PC-3 (cell line): ENCODE results near the gene RGS13. TPM values are rescaled to one million over a fixed set of nuclear protein-coding genes. Genes with fewer than 3 reads are reported as not detected.

ENCODE experiments used
- ATAC-seq: fragments of 200-7000 bp; cut with Tn5 transposase; 2 replicates; pipeline ENCODE4 v1.9.1; 2020; ENCODE audit warnings: mild to moderate bottlenecking, moderate library complexity
- BruUV-seq: library from RNA; stranded (reverse); fragments of 400-500 nt; replicated peaks from 2 replicates; lab custom pipeline; 2021; lab: Mats Ljungman, UMichigan
- CTCF ChIA-PET: fragments of 300-600 bp; sonication (Branson Sonifier 250); formaldehyde crosslinking; loops from one replicate; lab custom pipeline; 2022; ENCODE audit warnings: antibody characterized with exemption; lab: Charles Lee
- POLR2A ChIA-PET: fragments of 300-600 bp; sonication (Branson Sonifier 250); formaldehyde crosslinking; loops from one replicate; lab custom pipeline; 2022; ENCODE audit warnings: antibody characterized with exemption; ENCODE audit not compliant: unreplicated experiment; lab: Charles Lee
- DNase-seq: peaks from one replicate; pipeline ENCODE4 v3.0.0-alpha.2; 2015
- H2AFZ ChIP-seq: fragments of 300-600 bp; sonication (generic); 2 replicates; pipeline ENCODE4 v1.6.0; 2016; ENCODE audit warnings: antibody characterized with exemption, low read length
- H3F3A ChIP-seq: fragments of 300-600 bp; sonication (generic); one replicate; pipeline ENCODE4 v1.6.0; 2017; ENCODE audit warnings: antibody characterized with exemption, low read length, control low read depth, mild to moderate bottlenecking; ENCODE audit not compliant: unreplicated experiment
- H3K27ac ChIP-seq: fragments of 300-600 bp; sonication (generic); 2 replicates; pipeline ENCODE4 v1.5.1; 2016; ENCODE audit warnings: mild to moderate bottlenecking, low read length
- H3K27me3 ChIP-seq: fragments of 300-600 bp; sonication (generic); 2 replicates; pipeline ENCODE4 v1.6.1; 2016; ENCODE audit warnings: low read length, mixed read lengths
- H3K36me3 ChIP-seq: fragments of 300-600 bp; sonication (generic); 2 replicates; pipeline ENCODE4 v1.6.1; 2016; ENCODE audit warnings: low read depth, mixed run types, low read length, mixed read lengths
- H3K4me1 ChIP-seq: fragments of 300-600 bp; sonication (generic); 2 replicates; pipeline ENCODE4 v1.5.1; 2016; ENCODE audit warnings: low read length; ENCODE audit not compliant: insufficient read depth
- H3K4me2 ChIP-seq: fragments of 300-600 bp; sonication (generic); 2 replicates; pipeline ENCODE4 v1.6.0; 2016; ENCODE audit warnings: low read length
- H3K4me3 ChIP-seq: fragments of 300-600 bp; sonication (generic); 2 replicates; pipeline ENCODE4 v1.5.1; 2016; ENCODE audit warnings: mild to moderate bottlenecking, low read length, mixed read lengths
- H3K79me2 ChIP-seq: fragments of 300-600 bp; sonication (generic); 2 replicates; pipeline ENCODE4 v1.6.1; 2017; ENCODE audit warnings: low read length, mixed read lengths
- H3K9ac ChIP-seq: fragments of 300-600 bp; sonication (generic); 2 replicates; pipeline ENCODE4 v1.6.0; 2016; ENCODE audit warnings: mild to moderate bottlenecking, low read length
- H3K9me2 ChIP-seq: fragments of 300-600 bp; sonication (generic); replicated peaks from 2 replicates; pipeline ENCODE4 v1.6.1; 2016; ENCODE audit warnings: mixed run types, low read length, mixed read lengths
- H3K9me3 ChIP-seq: fragments of 300-600 bp; sonication (generic); 2 replicates; pipeline ENCODE4 v1.6.1; 2016; ENCODE audit warnings: low read length, mixed read lengths
- H4K20me1 ChIP-seq: fragments of 300-600 bp; sonication (generic); 2 replicates; pipeline ENCODE4 v1.6.1; 2016; ENCODE audit warnings: low read length, mixed read lengths
- EZH2 ChIP-seq: fragments of 300-600 bp; sonication (generic); IDR thresholded peaks from one replicate; pipeline ENCODE4 v1.6.1; 2017; ENCODE audit warnings: antibody characterized with exemption, mild to moderate bottlenecking, low read length; ENCODE audit not compliant: unreplicated experiment
- EZH2phosphoT487 ChIP-seq: fragments of 300-600 bp; sonication (generic); IDR thresholded peaks from 2 replicates; pipeline ENCODE4 v1.6.1; 2018; ENCODE audit warnings: mild to moderate bottlenecking, antibody characterized with exemption, low read length, borderline replicate concordance
- intact Hi-C: fragments of 100-400 bp; cut with micrococcal nuclease; formaldehyde crosslinking; loops from 2 replicates; pipeline ENCODE4 v1.9.0; 2023
- total RNA-seq: library from RNA; depleted of rRNA; stranded (reverse); fragments of >200 nt; gene quantifications from 2 replicates; pipeline ENCODE4 v1.2.3, GENCODE V29; 2014
- TF ChIP-seq, protein P1 (sequence below): fragments of 300-600 bp; sonication (generic); conservative IDR thresholded peaks from 2 replicates; pipeline ENCODE4 v1.5.1; 2017; ENCODE audit warnings: antibody characterized with exemption, low read depth, mild to moderate bottlenecking, low read length

Gene RGS13
- total RNA-seq, 1 experiment from 2014 or later = 0.22 TPM

DNA sequence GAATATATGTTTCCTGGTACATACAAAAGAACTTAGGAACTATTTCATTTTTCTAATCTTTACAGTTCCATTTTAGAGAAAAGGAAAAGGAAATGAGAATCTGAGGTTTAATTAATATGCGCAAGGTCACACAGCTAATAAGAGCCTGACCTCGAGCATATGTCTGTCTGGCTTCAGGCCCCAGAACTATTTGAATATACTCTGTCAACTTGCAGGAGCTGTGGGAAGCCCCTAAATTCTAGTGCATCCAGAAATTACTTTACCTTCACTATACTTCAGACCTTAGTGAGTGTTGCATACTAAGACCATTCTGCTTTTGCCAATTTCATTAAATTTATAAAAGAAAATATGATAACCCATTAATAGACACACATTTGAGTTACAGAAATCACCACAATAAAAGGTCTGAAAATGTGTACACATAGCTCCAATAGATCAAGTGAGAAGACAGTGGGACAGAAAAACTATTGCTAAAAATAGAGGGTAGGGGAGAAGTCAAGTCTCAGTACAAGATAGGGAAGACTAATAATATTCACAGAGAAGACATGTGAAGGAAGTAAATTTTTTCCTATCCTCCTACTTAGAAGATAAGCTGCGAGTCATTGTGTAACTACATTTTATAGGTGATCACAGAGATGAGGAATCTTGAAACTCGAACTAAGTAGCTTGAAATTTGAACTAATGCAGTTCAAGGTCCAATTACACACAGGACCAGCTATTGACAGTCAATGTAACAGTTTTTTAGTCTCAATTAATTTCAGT lies 3.8 kb downstream of the RGS13 start:
- Histone ChIP-seq H3K27me3 (no peaks in the 10 kb centered on the region), H3K9me3 (no peaks in the 10 kb centered on the region), H3K79me2 (no peaks in the 10 kb centered on the region), H4K20me1 (no peaks in the 10 kb centered on the region), H3K9ac (peak overlapping the region; percentile 5; the same call in 1 of the 2 replicates), H2AFZ (no peak overlapping the region), H3K36me3 (no peaks in the 10 kb centered on the region), H3K27ac (peak overlapping the region; percentile 74), H3K4me3 (peak overlapping the region; percentile 24; the same call in 1 of the 2 replicates), H3K4me2 (peak overlapping the region; percentile 66), H3K4me1 (peaks cover 39% of the 10 kb centered on the region), H3F3A (no peaks in the 10 kb centered on the region), H3K9me2 (no peaks in the 10 kb centered on the region)
- ChIA-PET CTCF (interaction anchor here (0.9 kb wide), 1 partner anchor 28 kb away, joined by 8 read pairs; no protein-coding TSS in a partner anchor), POLR2A (interaction anchor here (0.6 kb wide), 1 partner anchor 171 kb away, joined by 6 read pairs; no protein-coding TSS in a partner anchor)
- DNase-seq (peak; percentile 83), ATAC-seq (peak; percentile 89)
- intact Hi-C loops = loop anchor here (10.0 kb wide), 1 partner anchor 165 kb away; the partner anchor contains the start of gene RGS2
- TF ChIP-seq EZH2 (no peak), EZH2phosphoT487 (no peak)
- TF ChIP-seq, protein P1, sequence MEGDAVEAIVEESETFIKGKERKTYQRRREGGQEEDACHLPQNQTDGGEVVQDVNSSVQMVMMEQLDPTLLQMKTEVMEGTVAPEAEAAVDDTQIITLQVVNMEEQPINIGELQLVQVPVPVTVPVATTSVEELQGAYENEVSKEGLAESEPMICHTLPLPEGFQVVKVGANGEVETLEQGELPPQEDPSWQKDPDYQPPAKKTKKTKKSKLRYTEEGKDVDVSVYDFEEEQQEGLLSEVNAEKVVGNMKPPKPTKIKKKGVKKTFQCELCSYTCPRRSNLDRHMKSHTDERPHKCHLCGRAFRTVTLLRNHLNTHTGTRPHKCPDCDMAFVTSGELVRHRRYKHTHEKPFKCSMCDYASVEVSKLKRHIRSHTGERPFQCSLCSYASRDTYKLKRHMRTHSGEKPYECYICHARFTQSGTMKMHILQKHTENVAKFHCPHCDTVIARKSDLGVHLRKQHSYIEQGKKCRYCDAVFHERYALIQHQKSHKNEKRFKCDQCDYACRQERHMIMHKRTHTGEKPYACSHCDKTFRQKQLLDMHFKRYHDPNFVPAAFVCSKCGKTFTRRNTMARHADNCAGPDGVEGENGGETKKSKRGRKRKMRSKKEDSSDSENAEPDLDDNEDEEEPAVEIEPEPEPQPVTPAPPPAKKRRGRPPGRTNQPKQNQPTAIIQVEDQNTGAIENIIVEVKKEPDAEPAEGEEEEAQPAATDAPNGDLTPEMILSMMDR = no peak
- BruUV-seq = no TSS peak

DNA sequence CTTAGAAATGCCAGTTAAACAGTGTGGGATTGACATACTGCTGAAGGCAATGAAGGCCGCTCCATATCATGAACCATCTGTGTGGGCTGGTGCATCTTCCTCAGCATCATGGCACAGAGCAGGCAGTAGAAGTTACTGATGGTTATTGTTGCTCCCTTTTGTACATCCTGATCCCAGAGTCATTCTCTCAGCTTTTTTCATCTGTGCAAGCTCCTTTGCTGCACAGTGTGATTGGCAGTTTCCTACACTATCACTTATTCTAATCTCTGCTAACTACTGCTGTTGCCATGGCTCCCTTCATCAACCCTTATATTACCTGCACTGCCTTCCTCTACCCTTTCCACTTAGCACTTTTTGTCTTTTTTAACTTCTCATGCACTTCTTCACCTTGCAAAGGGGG lies 16.2 kb downstream of the RGS13 start:
- no TSS peak for BruUV-seq
- CTCF ChIA-PET = no interaction called here

More for the DNA sequence above, 16.2 kb downstream of the RGS13 start:
- no peaks in the 10 kb centered on the region for H3K9me3 ChIP-seq
- H3K79me2 ChIP-seq = no peaks in the 10 kb centered on the region
- H3K9me2 ChIP-seq = no peaks in the 10 kb centered on the region
- no peak overlapping the region for H2AFZ ChIP-seq
- no peak overlapping the region for H3K4me2 ChIP-seq
- DNase-seq (no peak), ATAC-seq (no peak)
- no peaks in the 10 kb centered on the region for H3K27me3 ChIP-seq
- no peaks in the 10 kb centered on the region for H4K20me1 ChIP-seq
- POLR2A ChIA-PET = no interaction called here
- H3K9ac ChIP-seq = no peak overlapping the region
- peaks cover 11% of the 10 kb centered on the region for H3K4me1 ChIP-seq
- TF ChIP-seq EZH2 (no peak), EZH2phosphoT487 (no peak)
- TF ChIP-seq, protein P1 = no peak
- no peak overlapping the region for H3K4me3 ChIP-seq
- no peaks in the 10 kb centered on the region for H3F3A ChIP-seq
- H3K36me3 ChIP-seq = no peaks in the 10 kb centered on the region
- H3K27ac ChIP-seq = no peak overlapping the region
- intact Hi-C loops = no loop called here
